Ovary (tissue), 9 donors: ENCODE results near the gene PIGZ. TPM values are rescaled to one million over a fixed set of nuclear protein-coding genes. Genes with fewer than 3 reads are reported as not detected.

Experiments
- DNase-seq, 5 donors: peaks; one replicate each; pipeline ENCODE4 v3.0.0-alpha.2; 2019 to 2020
- H3K27ac ChIP-seq, 2 donors: fragments of 200-600 bp; one replicate each; pipeline versions ENCODE4 v1.5.1 to v1.8.0; 2019 to 2022
- H3K27me3 ChIP-seq: fragments of 200-600 bp; one replicate; pipeline ENCODE4 v1.8.0; 2022
- H3K36me3 ChIP-seq: fragments of 200-600 bp; sonication (generic); one replicate; pipeline ENCODE4 v1.5.1; 2019
- H3K4me1 ChIP-seq: one replicate; pipeline ENCODE4 v1.8.1; 2013; ENCODE audit warnings: mild to moderate bottlenecking, moderate library complexity; ENCODE audit not compliant: insufficient read depth
- H3K4me3 ChIP-seq: fragments of 200-600 bp; sonication (generic); one replicate; pipeline ENCODE4 v1.5.1; 2017
- H3K9me3 ChIP-seq, 2 donors: fragments of 200-600 bp in 1 of 2; sonication (generic) in 1 of 2; one replicate each; pipeline versions ENCODE4 v1.5.1 to v1.8.1; 2013 to 2019; ENCODE audit warnings: mild to moderate bottlenecking in 1 of 2, moderate library complexity in 1 of 2
- EP300 ChIP-seq: sonication (generic); formaldehyde crosslinking; IDR thresholded peaks from one replicate; pipeline ENCODE4 v1.6.1; 2017; ENCODE audit warnings: antibody characterized with exemption
- POLR2A ChIP-seq: fragments of 450-650 bp; IDR thresholded peaks from one replicate; pipeline ENCODE4 v1.6.1; 2017; ENCODE audit warnings: antibody characterized with exemption, mild to moderate bottlenecking, moderate library complexity
- WGBS, 3 donors: extraction: QIAGEN DNeasy Blood & Tissue Kit in 1 of 3; methylation state at CpG; one replicate each; pipeline versions ENCODE4 v1.1.5 to v1.1.7; 2013 to 2017; 5-methylcytosine and 5-hydroxymethylcytosine counted together
- intact Hi-C, 4 donors: fragments of 100-400 bp; cut with DNase I; formaldehyde crosslinking; loops; one replicate each; pipeline versions ENCODE4 v1.11.0 to v1.15.1; 2022 to 2023
- polyA plus RNA-seq, 2 donors: library from polyadenylated mRNA; stranded (reverse); fragments of 200-250 nt in 1 of 2; fragments of 350-450 nt in 1 of 2; fragmentation: Illumina TruSeq in 1 of 2; extraction: RNeasy Lipid Tissue Mini Kit (QIAGEN cat#74804) in 1 of 2; gene quantifications; one replicate each; pipeline ENCODE4 v1.2.3, GENCODE V29; 2013 to 2014
- total RNA-seq, 7 donors: library from RNA; depleted of rRNA in 2 of 7; stranded (reverse); fragments of >200 nt in 2 of 7; fragmentation: NEBNext Ultra II Directional in 3 of 7; extraction: Animal tissue kit (Norgen Biotek cat#: 25700) in 3 of 7; gene quantifications; one replicate each; pipeline versions ENCODE4 v1.1.0 to v1.2.4, GENCODE V29; 2016 to 2023
- TF ChIP-seq, protein P1 (sequence below), 3 donors: fragments of 450-650 bp in 2 of 3; fragments of 200-600 bp in 1 of 3; IDR thresholded peaks; one replicate each; pipeline versions ENCODE4 v1.5.1 to v1.8.0; 2016 to 2022; ENCODE audit warnings: antibody characterized with exemption in 3 of 3, mild to moderate bottlenecking in 1 of 3
- donor health status: DM: no; HTN: no; CAD: no; lungs with moderate emphysema.
- donor health status: DM: no; HTN: no; CAD: no.
- donor health status: Bipolar disorder and iron deficiency.
- donor health status: DM: yes; HTN: yes; CAD: no.
- donor health status: DM: no; HTN: no; CAD: no.
- donor health status: DM: yes; HTN: yes; CAD: no.

Gene PIGZ
- total and polyA plus RNA-seq, 9 donors: 0.45 to 7.4 (median 1.5) TPM; not detected in 1

DNA sequence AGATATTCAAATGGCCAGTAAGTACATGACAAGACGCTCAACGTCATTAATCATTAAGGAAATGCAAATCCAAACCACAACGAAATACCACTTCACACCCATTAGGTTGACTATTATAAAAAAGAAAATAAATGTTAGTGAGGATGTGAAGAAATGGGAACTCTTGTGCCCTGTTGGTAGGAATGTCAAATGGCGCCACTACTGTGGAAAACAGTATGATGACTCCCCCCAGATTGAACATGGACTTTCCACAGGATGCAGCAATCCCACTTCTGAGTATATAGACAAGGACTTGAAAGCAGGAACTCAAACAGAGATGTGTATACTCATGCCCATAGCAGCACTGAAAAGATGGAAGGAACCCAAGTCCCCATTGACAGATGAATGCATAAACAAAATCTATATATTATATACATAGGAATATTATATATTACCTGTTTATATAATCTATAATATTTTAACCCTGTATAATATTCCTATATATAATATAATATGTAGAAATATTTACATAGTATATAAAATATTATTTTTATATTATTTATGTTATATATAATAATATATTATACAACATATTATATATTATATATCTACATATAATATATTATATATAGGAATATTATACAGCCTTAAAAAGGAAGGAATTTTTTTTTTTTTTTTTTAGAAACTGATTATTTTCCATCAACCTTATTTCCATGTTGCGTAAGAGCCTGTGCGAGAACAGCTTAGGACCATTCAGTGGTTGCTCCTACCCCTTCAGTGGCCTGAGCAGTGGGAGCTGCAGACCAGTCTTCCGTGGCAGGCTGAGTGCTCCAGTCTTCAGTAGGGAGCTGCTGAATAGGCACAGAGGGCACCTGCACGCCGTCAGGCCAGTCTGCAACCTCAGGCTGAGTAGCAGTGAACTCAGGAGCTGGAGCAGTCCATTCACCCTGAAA lies 17.6 kb upstream of the PIGZ start:
- Histone ChIP-seq H3K4me3 (no peak overlapping the region), H3K27me3 (no peaks in the 10 kb centered on the region), H3K36me3 (no peaks in the 10 kb centered on the region), H3K27ac (no peak overlapping the region), H3K9me3 (no peaks in the 10 kb centered on the region), H3K4me1 (no peaks in the 10 kb centered on the region)
- WGBS, 3 donors: 91 to 93% (median 92%) methylated on average over 9 of the region's 9 CpGs
- TF ChIP-seq, protein P1, sequence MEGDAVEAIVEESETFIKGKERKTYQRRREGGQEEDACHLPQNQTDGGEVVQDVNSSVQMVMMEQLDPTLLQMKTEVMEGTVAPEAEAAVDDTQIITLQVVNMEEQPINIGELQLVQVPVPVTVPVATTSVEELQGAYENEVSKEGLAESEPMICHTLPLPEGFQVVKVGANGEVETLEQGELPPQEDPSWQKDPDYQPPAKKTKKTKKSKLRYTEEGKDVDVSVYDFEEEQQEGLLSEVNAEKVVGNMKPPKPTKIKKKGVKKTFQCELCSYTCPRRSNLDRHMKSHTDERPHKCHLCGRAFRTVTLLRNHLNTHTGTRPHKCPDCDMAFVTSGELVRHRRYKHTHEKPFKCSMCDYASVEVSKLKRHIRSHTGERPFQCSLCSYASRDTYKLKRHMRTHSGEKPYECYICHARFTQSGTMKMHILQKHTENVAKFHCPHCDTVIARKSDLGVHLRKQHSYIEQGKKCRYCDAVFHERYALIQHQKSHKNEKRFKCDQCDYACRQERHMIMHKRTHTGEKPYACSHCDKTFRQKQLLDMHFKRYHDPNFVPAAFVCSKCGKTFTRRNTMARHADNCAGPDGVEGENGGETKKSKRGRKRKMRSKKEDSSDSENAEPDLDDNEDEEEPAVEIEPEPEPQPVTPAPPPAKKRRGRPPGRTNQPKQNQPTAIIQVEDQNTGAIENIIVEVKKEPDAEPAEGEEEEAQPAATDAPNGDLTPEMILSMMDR (IDR thresholded peaks at IDR 0.05): no peak
- TF ChIP-seq POLR2A (no peak), EP300 (no peak)
- DNase-seq: peak in 1 of 5 donors; percentile 7
- intact Hi-C loops: no loop called here

DNA sequence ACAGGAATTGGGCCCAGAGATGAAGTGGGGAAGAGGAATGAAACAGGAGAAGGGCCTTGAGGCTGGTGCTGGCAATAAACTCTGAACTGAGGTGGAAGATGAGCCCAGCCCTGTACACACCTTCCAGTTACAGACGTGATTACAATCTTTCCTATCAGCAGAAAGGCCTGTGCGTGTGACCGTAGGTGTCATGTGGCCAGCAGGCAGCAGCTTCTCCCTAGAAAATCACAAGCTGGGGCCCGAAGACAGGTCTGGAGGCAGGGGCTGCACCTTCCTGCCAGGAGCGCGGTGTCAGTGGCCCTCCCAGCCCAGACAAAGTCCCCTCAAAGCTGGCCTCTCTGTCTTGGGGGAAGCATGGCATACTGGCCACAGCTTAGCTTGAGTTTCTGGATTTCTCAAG lies 16.7 kb upstream of the PIGZ start:
- Histone ChIP-seq H3K9me3 (no peaks in the 10 kb centered on the region), H3K36me3 (no peaks in the 10 kb centered on the region), H3K4me1 (no peaks in the 10 kb centered on the region), H3K4me3 (no peak overlapping the region), H3K27ac (no peak overlapping the region), H3K27me3 (no peaks in the 10 kb centered on the region)
- TF ChIP-seq, protein P1 (IDR thresholded peaks at IDR 0.05): no peak
- TF ChIP-seq EP300 (no peak), POLR2A (no peak)
- intact Hi-C loops: no loop called here
- DNase-seq: peak in 1 of 5 donors; percentile 6
- 77 to 81% (median 78%) methylated on average over 6 of the region's 6 CpGs for WGBS, 3 donors

DNA sequence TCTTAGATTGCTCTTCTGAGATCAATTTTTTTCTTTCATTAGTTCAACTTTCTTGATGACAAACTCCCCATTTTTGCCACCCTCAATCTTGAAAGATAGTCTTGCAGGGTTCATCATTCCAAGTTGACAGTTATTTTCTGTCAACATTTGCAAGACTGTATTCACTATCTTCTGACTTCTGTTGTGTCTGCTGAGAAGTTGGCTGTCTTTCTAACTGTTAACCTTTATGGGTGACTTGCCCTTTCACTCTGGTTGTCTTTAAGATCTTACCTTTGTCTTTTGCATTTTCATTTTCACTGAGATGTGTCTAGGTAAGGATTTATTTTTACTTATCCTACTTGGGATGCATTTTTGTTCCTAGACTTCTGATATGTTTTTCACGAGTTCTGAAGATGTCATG lies 14.6 kb upstream of the PIGZ start:
- H3K27ac ChIP-seq: no peak overlapping the region
- no peak for DNase-seq
- intact Hi-C loops: no loop called here
- no peaks in the 10 kb centered on the region for H3K4me1 ChIP-seq
- H3K27me3 ChIP-seq: no peaks in the 10 kb centered on the region
- no peak for TF ChIP-seq EP300
- TF ChIP-seq, protein P1 (IDR thresholded peaks at IDR 0.05): no peak
- TF ChIP-seq POLR2A: no peak
- no peaks in the 10 kb centered on the region for H3K36me3 ChIP-seq
- H3K9me3 ChIP-seq: no peaks in the 10 kb centered on the region
- H3K4me3 ChIP-seq: no peak overlapping the region
- 49 to 72% (median 53%) methylated on average over 1 of the region's 1 CpG for WGBS, 3 donors

DNA sequence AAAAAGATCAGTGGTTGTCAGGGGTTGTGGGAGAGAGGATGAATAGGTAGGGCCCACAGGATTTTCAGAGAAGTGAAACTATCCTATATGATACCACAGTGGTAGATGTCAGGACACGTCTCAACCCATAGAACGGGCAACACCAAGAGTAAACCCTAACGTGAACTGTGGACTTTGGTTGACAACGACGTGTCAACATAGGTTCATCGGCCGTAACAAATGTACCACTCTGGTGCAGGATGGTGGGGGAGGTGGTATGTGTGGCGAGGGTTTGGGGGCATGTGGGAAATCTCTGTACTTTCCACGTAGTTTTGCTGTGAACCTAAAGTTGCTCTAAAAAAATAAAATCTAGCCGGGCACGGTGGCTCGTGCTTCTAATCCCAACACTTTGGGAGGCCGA lies 13.0 kb upstream of the PIGZ start:
- H3K27me3 ChIP-seq: no peaks in the 10 kb centered on the region
- H3K4me3 ChIP-seq: no peak overlapping the region
- no peak overlapping the region for H3K27ac ChIP-seq
- no peak for TF ChIP-seq POLR2A
- TF ChIP-seq, protein P1 (IDR thresholded peaks at IDR 0.05): no peak
- no peak for TF ChIP-seq EP300
- no peaks in the 10 kb centered on the region for H3K36me3 ChIP-seq
- DNase-seq: peak in 1 of 5 donors; percentile 8
- no peaks in the 10 kb centered on the region for H3K4me1 ChIP-seq
- intact Hi-C loops: no loop called here
- H3K9me3 ChIP-seq: no peaks in the 10 kb centered on the region
- 92 to 95% (median 94%) methylated on average over 13 of the region's 13 CpGs for WGBS, 3 donors
